Lung (tissue), 13 donors: ENCODE results near the gene USP32. TPM values are rescaled to one million over a fixed set of nuclear protein-coding genes. Genes with fewer than 3 reads are reported as not detected.
A peak's percentile ranks its signal among the peaks of the same experiment; 100 is the strongest.

Experiments used
- ATAC-seq: fragments of 200-7000 bp; cut with Tn5 transposase; one replicate; pipeline ENCODE4 v1.9.1; 2020; ENCODE audit warnings: moderate number of reproducible peaks; ENCODE audit not compliant: insufficient read depth, low FRiP score
- DNase-seq, 3 donors: peaks; one replicate each; pipeline ENCODE4 v3.0.0-alpha.2; 2013 to 2017
- H3K27ac ChIP-seq, 2 donors: one replicate each; pipeline ENCODE4 v1.5.1; 2013; ENCODE audit warnings: mild to moderate bottlenecking in 2 of 2, moderate library complexity in 2 of 2, control low read depth in 1 of 2, inconsistent platforms in 1 of 2, low read depth in 1 of 2, low read length in 1 of 2
- H3K27me3 ChIP-seq, 3 donors: one replicate each; pipeline ENCODE4 v1.5.1; 2013; ENCODE audit warnings: low read length in 2 of 3; ENCODE audit not compliant: control insufficient read depth in 3 of 3, insufficient read depth in 3 of 3
- H3K36me3 ChIP-seq, 4 donors: one replicate each; pipeline ENCODE4 v1.5.1; 2013; ENCODE audit warnings: low read length in 4 of 4, mild to moderate bottlenecking in 1 of 4, moderate library complexity in 1 of 4; ENCODE audit not compliant: control insufficient read depth in 4 of 4, insufficient read depth in 4 of 4
- H3K4me1 ChIP-seq, 5 donors: one replicate each; pipeline ENCODE4 v1.5.1; 2013; ENCODE audit warnings: low read length in 5 of 5, mild to moderate bottlenecking in 2 of 5, moderate library complexity in 1 of 5; ENCODE audit not compliant: control insufficient read depth in 5 of 5, insufficient read depth in 5 of 5
- H3K4me3 ChIP-seq: one replicate; pipeline ENCODE4 v1.5.1; 2013; ENCODE audit warnings: mild to moderate bottlenecking, control low read depth, moderate library complexity
- H3K9ac ChIP-seq, 2 donors: one replicate each; pipeline ENCODE4 v1.5.1; 2013; ENCODE audit warnings: low read length in 2 of 2, control low read depth in 1 of 2; ENCODE audit not compliant: insufficient read depth in 1 of 2
- H3K9me3 ChIP-seq, 4 donors: one replicate each; pipeline ENCODE4 v1.5.1; 2013; ENCODE audit warnings: low read length in 3 of 4, mild to moderate bottlenecking in 1 of 4, moderate library complexity in 1 of 4; ENCODE audit not compliant: control insufficient read depth in 4 of 4, insufficient read depth in 3 of 4
- WGBS, 2 donors: extraction: QIAGEN DNeasy Blood & Tissue Kit; methylation state at CpG; one replicate each; pipeline ENCODE4 v1.1.7; 2013; 5-methylcytosine and 5-hydroxymethylcytosine counted together
- polyA plus RNA-seq, 2 donors: library from polyadenylated mRNA; stranded (reverse); fragments of 200-250 nt; gene quantifications; one replicate each; pipeline ENCODE4 v1.2.1, GENCODE V29; 2013
- small RNA-seq: library from RNA; depleted of rRNA; stranded (forward); fragments of <200 nt; gene quantifications from one replicate; pipeline ENCODE3, GENCODE V24; 2014; ENCODE audit warnings: low replicate concordance
- total RNA-seq, 2 donors: library from RNA; depleted of rRNA in 1 of 2; stranded (reverse); fragments of >200 nt in 1 of 2; gene quantifications; one replicate each; pipeline ENCODE4 v1.2.1, GENCODE V29; 2014 to 2021
- TF ChIP-seq, protein P1 (sequence below): IDR thresholded peaks from 2 replicates; pipeline ENCODE4 v1.5.1; 2012; ENCODE audit warnings: mild to moderate bottlenecking; ENCODE audit errors: control extremely low read depth, extremely low read depth
- donor health status: control.
- donor health status: control.
- donor health status: Bipolar disorder and iron deficiency.
- donor health status: healthy.
- donor health status: DM: yes; HTN: yes; CAD: no.

Gene USP32
- total and polyA plus RNA-seq, 4 donors = 18.2 to 96.6 (median 51.1) TPM

DNA sequence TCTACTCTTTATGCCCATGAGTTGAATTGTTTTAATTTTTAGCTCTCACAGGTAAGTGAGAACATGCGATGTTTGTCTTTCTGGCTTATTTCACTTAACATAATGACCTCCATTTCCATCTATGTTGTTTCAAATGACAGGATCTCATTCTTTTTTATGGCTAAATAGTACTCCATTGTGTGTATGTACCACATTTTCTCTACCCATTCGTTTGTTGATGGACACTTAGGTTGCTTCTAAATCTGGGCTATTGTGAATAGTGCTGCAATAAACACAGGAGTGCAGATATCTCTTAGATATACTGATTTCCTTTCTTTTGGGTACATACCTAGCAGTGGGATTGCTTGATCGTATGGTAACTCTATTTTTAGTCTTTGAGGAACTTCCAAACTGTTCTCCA is 261.5 kb downstream of the USP32 start:
- no peak for DNase-seq
- ATAC-seq = no peak

GRCh38 chr17:60129164-60129563 is 262.8 kb downstream of the USP32 start:
- TF ChIP-seq, protein P1, sequence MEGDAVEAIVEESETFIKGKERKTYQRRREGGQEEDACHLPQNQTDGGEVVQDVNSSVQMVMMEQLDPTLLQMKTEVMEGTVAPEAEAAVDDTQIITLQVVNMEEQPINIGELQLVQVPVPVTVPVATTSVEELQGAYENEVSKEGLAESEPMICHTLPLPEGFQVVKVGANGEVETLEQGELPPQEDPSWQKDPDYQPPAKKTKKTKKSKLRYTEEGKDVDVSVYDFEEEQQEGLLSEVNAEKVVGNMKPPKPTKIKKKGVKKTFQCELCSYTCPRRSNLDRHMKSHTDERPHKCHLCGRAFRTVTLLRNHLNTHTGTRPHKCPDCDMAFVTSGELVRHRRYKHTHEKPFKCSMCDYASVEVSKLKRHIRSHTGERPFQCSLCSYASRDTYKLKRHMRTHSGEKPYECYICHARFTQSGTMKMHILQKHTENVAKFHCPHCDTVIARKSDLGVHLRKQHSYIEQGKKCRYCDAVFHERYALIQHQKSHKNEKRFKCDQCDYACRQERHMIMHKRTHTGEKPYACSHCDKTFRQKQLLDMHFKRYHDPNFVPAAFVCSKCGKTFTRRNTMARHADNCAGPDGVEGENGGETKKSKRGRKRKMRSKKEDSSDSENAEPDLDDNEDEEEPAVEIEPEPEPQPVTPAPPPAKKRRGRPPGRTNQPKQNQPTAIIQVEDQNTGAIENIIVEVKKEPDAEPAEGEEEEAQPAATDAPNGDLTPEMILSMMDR = no peak
- no peaks in the 10 kb centered on the region for H3K9me3 ChIP-seq
- no peak for ATAC-seq

More for the DNA sequence above, 261.5 kb downstream of the USP32 start:
- WGBS, 2 donors = 83 to 92% methylated on average over 3 of the region's 3 CpGs
- H3K36me3 ChIP-seq = peaks cover 0 to 3% (median 0%) of the 10 kb centered on the region in 4 donors
- H3K4me1 ChIP-seq = peaks cover 0 to 9% (median 8%) of the 10 kb centered on the region in 5 donors
- H3K27ac ChIP-seq = no peak overlapping the region
- H3K4me3 ChIP-seq = no peak overlapping the region
- peaks cover 0 to 6% (median 0%) of the 10 kb centered on the region in 3 donors for H3K27me3 ChIP-seq
- H3K9me3 ChIP-seq = no peaks in the 10 kb centered on the region
- no peak overlapping the region for H3K9ac ChIP-seq
- TF ChIP-seq, protein P1 = no peak

More at GRCh38 chr17:60129164-60129563, 262.8 kb downstream of the USP32 start:
- no peak overlapping the region for H3K4me3 ChIP-seq
- WGBS, 2 donors = 95 to 96% methylated on average over 4 of the region's 4 CpGs
- peaks cover 0 to 3% (median 0%) of the 10 kb centered on the region in 4 donors for H3K36me3 ChIP-seq
- peaks cover 0 to 6% (median 1%) of the 10 kb centered on the region in 5 donors for H3K4me1 ChIP-seq
- no peak overlapping the region for H3K27ac ChIP-seq
- H3K27me3 ChIP-seq = peaks cover 0 to 6% (median 0%) of the 10 kb centered on the region in 3 donors
- DNase-seq = no peak
- no peak overlapping the region for H3K9ac ChIP-seq

Small RNA genes lying within 50 kb of the gene (small RNA-seq; reads per million reads assigned to genes)
- 89.3 reads per million, percentile 98 among the genes with 10 or more reads in this experiment for gene SCARNA20

Other genes starting within 250 kb of the USP32 start
- gene CA4, start 242.2 kb downstream of the USP32 start, total RNA-seq = 10 to 100 TPM; 50.0 to 57.3 TPM
- 10 to 100 TPM; 57.3 to 57.6 TPM for gene CA4, start 242.2 kb downstream of the USP32 start, polyA plus RNA-seq
- gene CHCT1, start 30.4 kb upstream of the USP32 start, total RNA-seq = not detected
- under 1 TPM; 0.10 to 0.12 TPM for gene CHCT1, start 30.4 kb upstream of the USP32 start, polyA plus RNA-seq
- 10 to 100 TPM; 30.9 to 57.8 TPM for gene APPBP2, start 134.1 kb upstream of the USP32 start, total RNA-seq
- gene APPBP2, start 134.1 kb upstream of the USP32 start, polyA plus RNA-seq = 10 to 100 TPM in 1 of 2 donors, 1 to 10 TPM in 1; 5.7 to 10.4 TPM
- gene PPM1D, start 208.1 kb upstream of the USP32 start, total RNA-seq = 10 to 100 TPM; 16.7 to 27.8 TPM
- 1 to 10 TPM; 4.4 to 8.2 TPM for gene PPM1D, start 208.1 kb upstream of the USP32 start, polyA plus RNA-seq